Measurements from ENCODE around the gene OR6K6.

The OR6K6 gene

GRCh38 chr1:158754420-158754819 lies at the start of gene OR6K6:
OR6K6 (plus strand) TSS chr1:158754720; CDS start chr1:158754888, 168 bp downstream.
- in situ Hi-C loops (cut with HindIII; ENCODE audit: low pct_ligation_motif_present, low pct_unique_long_range_greater_than_20kb, low sequenced_read_pairs) = no loop called here
- no peak for DNase-seq

GRCh38 chr1:158706096-158706495 lies 48.4 kb upstream of the OR6K6 start:
- in situ Hi-C loops (cut with HindIII; ENCODE audit: low pct_ligation_motif_present, low pct_unique_long_range_greater_than_20kb, low sequenced_read_pairs) = no loop called here
- no peak for DNase-seq

GRCh38 chr1:158711098-158711497 lies 43.4 kb upstream of the OR6K6 start:
- in situ Hi-C loops (cut with HindIII; ENCODE audit: low pct_ligation_motif_present, low pct_unique_long_range_greater_than_20kb, low sequenced_read_pairs) = no loop called here
- DNase-seq = no peak

- in situ Hi-C loops (cut with HindIII; ENCODE audit: low pct_ligation_motif_present, low pct_unique_long_range_greater_than_20kb, low sequenced_read_pairs) = no loop called here
- DNase-seq = no peak
Measured at GRCh38 chr1:158714754-158715153, 39.8 kb upstream of the OR6K6 start.

- DNase-seq = no peak
- in situ Hi-C loops (cut with HindIII; ENCODE audit: low pct_ligation_motif_present, low pct_unique_long_range_greater_than_20kb, low sequenced_read_pairs) = no loop called here
Measured at GRCh38 chr1:158716335-158716734, 38.2 kb upstream of the OR6K6 start.

GRCh38 chr1:158717344-158717743 lies 37.2 kb upstream of the OR6K6 start:
- in situ Hi-C loops (cut with HindIII; ENCODE audit: low pct_ligation_motif_present, low pct_unique_long_range_greater_than_20kb, low sequenced_read_pairs) = no loop called here
- DNase-seq = no peak

- in situ Hi-C loops (cut with HindIII; ENCODE audit: low pct_ligation_motif_present, low pct_unique_long_range_greater_than_20kb, low sequenced_read_pairs) = no loop called here
- no peak for DNase-seq
Measured at GRCh38 chr1:158719664-158720063, 34.9 kb upstream of the OR6K6 start.

GRCh38 chr1:158720620-158721019 lies 33.9 kb upstream of the OR6K6 start, which contains the start of gene OR6K3:
OR6K3 (minus strand) TSS chr1:158720720; CDS start chr1:158718115, 2,605 bp downstream.
- in situ Hi-C loops (cut with HindIII; ENCODE audit: low pct_ligation_motif_present, low pct_unique_long_range_greater_than_20kb, low sequenced_read_pairs) = no loop called here
- DNase-seq = no peak

GRCh38 chr1:158724442-158724841 lies 30.1 kb upstream of the OR6K6 start:
- in situ Hi-C loops (cut with HindIII; ENCODE audit: low pct_ligation_motif_present, low pct_unique_long_range_greater_than_20kb, low sequenced_read_pairs) = no loop called here
- DNase-seq = no peak

GRCh38 chr1:158728510-158729225 lies 25.9 kb upstream of the OR6K6 start:
- no peak for DNase-seq
- in situ Hi-C loops (cut with HindIII; ENCODE audit: low pct_ligation_motif_present, low pct_unique_long_range_greater_than_20kb, low sequenced_read_pairs) = no loop called here

- no peak for DNase-seq
- in situ Hi-C loops (cut with HindIII; ENCODE audit: low pct_ligation_motif_present, low pct_unique_long_range_greater_than_20kb, low sequenced_read_pairs) = no loop called here
Measured at GRCh38 chr1:158730453-158730852, 24.1 kb upstream of the OR6K6 start.

- in situ Hi-C loops (cut with HindIII; ENCODE audit: low pct_ligation_motif_present, low pct_unique_long_range_greater_than_20kb, low sequenced_read_pairs) = no loop called here
- DNase-seq = no peak
Measured at GRCh38 chr1:158731707-158732106, 22.8 kb upstream of the OR6K6 start.

GRCh38 chr1:158732524-158732923 lies 22.0 kb upstream of the OR6K6 start:
- DNase-seq = no peak

GRCh38 chr1:158735848-158736247 lies 18.7 kb upstream of the OR6K6 start:
- no peak for DNase-seq
- in situ Hi-C loops (cut with HindIII; ENCODE audit: low pct_ligation_motif_present, low pct_unique_long_range_greater_than_20kb, low sequenced_read_pairs) = no loop called here

More at GRCh38 chr1:158732524-158732923, 22.0 kb upstream of the OR6K6 start:
- in situ Hi-C loops (cut with HindIII; ENCODE audit: low pct_ligation_motif_present, low pct_unique_long_range_greater_than_20kb, low sequenced_read_pairs) = no loop called here

- DNase-seq = no peak
- in situ Hi-C loops (cut with HindIII; ENCODE audit: low pct_ligation_motif_present, low pct_unique_long_range_greater_than_20kb, low sequenced_read_pairs) = no loop called here
Measured at GRCh38 chr1:158752155-158752712, 2.3 kb upstream of the OR6K6 start.

GRCh38 chr1:158771950-158772866 lies 17.7 kb downstream of the OR6K6 start, which contains the start of gene OR6N1:
OR6N1 (minus strand) TSS chr1:158772195; CDS start chr1:158766682, 5,513 bp downstream.
- in situ Hi-C loops (cut with HindIII; ENCODE audit: low pct_ligation_motif_present, low pct_unique_long_range_greater_than_20kb, low sequenced_read_pairs) = no loop called here
- DNase-seq = no peak

GRCh38 chr1:158781104-158781503 lies 26.6 kb downstream of the OR6K6 start, which contains the start of gene OR6N2:
OR6N2 (minus strand) TSS chr1:158781204; CDS start chr1:158777635, 3,569 bp downstream.
- in situ Hi-C loops (cut with HindIII; ENCODE audit: low pct_ligation_motif_present, low pct_unique_long_range_greater_than_20kb, low sequenced_read_pairs) = no loop called here
- DNase-seq = no peak

- DNase-seq = peak; percentile 25
- in situ Hi-C loops (cut with HindIII; ENCODE audit: low pct_ligation_motif_present, low pct_unique_long_range_greater_than_20kb, low sequenced_read_pairs) = no loop called here
Measured at GRCh38 chr1:158793604-158794003, 39.1 kb downstream of the OR6K6 start.

- DNase-seq = no peak
- in situ Hi-C loops (cut with HindIII; ENCODE audit: low pct_ligation_motif_present, low pct_unique_long_range_greater_than_20kb, low sequenced_read_pairs) = no loop called here
Measured at GRCh38 chr1:158794247-158794646, 39.7 kb downstream of the OR6K6 start.
